HG03139 (cell line): ENCODE data around the gene TTYH1.

ENCODE experiments used
- ATAC-seq: cut with Tn5 transposase; IDR thresholded peaks from one replicate; pipeline ENCODE4 v1.9.1; 2021; ENCODE audit not compliant: unreplicated experiment

Gene TTYH1

GRCh38 chr19:54421169-54421516, 5.9 kb downstream of the TTYH1 start:
- ATAC-seq, result no peak

GRCh38 chr19:54421521-54421920, 6.3 kb downstream of the TTYH1 start:
- ATAC-seq, result no peak

- ATAC-seq, result no peak
These were observed 6.9 kb downstream of the TTYH1 start for GRCh38 chr19:54422136-54422535.

GRCh38 chr19:54424201-54424600, 8.9 kb downstream of the TTYH1 start:
- ATAC-seq, result no peak

- no peak for ATAC-seq
These were observed 9.6 kb downstream of the TTYH1 start for GRCh38 chr19:54424660-54425381.

GRCh38 chr19:54425382-54425723, 10.1 kb downstream of the TTYH1 start:
- ATAC-seq, result no peak

- ATAC-seq, result no peak
These were observed 11.1 kb downstream of the TTYH1 start for GRCh38 chr19:54426291-54426931.

GRCh38 chr19:54427586-54427985, 12.3 kb downstream of the TTYH1 start:
- ATAC-seq, result no peak

GRCh38 chr19:54428323-54429175, 13.3 kb downstream of the TTYH1 start:
- ATAC-seq, result no peak

- ATAC-seq, result no peak
These were observed 13.9 kb downstream of the TTYH1 start for GRCh38 chr19:54429176-54429495.

GRCh38 chr19:54429545-54430227, 14.4 kb downstream of the TTYH1 start:
- no peak for ATAC-seq

- no peak for ATAC-seq
These were observed 15.3 kb downstream of the TTYH1 start for GRCh38 chr19:54430306-54431254.

GRCh38 chr19:54431255-54431838, 16.1 kb downstream of the TTYH1 start:
- no peak for ATAC-seq

GRCh38 chr19:54432144-54432738, 17.0 kb downstream of the TTYH1 start:
- ATAC-seq, result no peak

- ATAC-seq, result no peak
These were observed 18.4 kb downstream of the TTYH1 start for GRCh38 chr19:54433697-54434096.

- ATAC-seq, result no peak
These were observed 19.0 kb downstream of the TTYH1 start for GRCh38 chr19:54434112-54434872.

GRCh38 chr19:54434873-54435214, 19.6 kb downstream of the TTYH1 start:
- no peak for ATAC-seq

- ATAC-seq, result no peak
These were observed 20.3 kb downstream of the TTYH1 start for GRCh38 chr19:54435551-54436016.

GRCh38 chr19:54436031-54436523, 20.8 kb downstream of the TTYH1 start:
- no peak for ATAC-seq
